ENCODE data around the gene GRM8.
"Not testable (repeated sequence)": the region's sequence is repeated elsewhere in the genome, so short reads cannot be mapped to it uniquely, and the experiment has no call there.

DNA sequence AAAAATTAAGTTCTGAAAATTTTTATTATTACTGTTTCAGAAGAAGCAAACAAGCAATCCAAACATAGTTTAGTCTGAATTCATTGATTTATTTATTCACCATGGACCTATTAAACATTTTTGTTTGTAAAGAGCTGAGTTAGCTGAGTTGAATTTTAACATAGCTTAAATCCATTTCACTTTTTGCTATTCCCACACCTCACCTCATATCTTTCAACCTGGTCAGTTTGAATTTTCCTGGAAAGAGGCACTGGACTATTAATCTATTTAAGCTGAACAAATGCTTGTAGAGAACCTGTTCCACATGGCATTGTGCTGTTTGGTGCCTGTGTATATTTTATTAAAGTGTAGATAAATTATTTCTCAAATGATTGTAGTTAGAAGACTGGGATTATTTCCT is 344.2 kb downstream of the GRM8 start:
- not testable (repeated sequence) for TF ChIP-seq EZH2 (IDR thresholded peaks at IDR 0.05; ENCODE audit: insufficient read depth, poor library complexity, severe bottlenecking); EZH2phosphoT487 (IDR thresholded peaks at IDR 0.05; ENCODE audit: insufficient read depth, low read depth)

Data from GM23248 (cell line).